ENCODE measurements around the gene SMCR8. TPM values are rescaled to one million over a fixed set of nuclear protein-coding genes. Genes with fewer than 3 reads are reported as not detected.

The SMCR8 gene
- total RNA-seq (2013; cell fraction: nucleolus; rRNA removed): 18.5 and 19.9 TPM in 2 replicates
- 10.4 and 11.6 TPM in 2 replicates for total RNA-seq (2014; rRNA removed)
- total RNA-seq (2014; rRNA removed; fragmentation: Illumina TruSeq; extraction: Trizol): 9.6 and 10.9 TPM in 2 replicates
- total RNA-seq (2021): 14.6 and 16.4 TPM in 2 replicates
- polyA plus RNA-seq (2011; ENCODE audit: low read depth): 7.6 TPM
- 5.3 and 6.4 TPM in 2 replicates for polyA plus RNA-seq (2011; rRNA removed)
- polyA plus RNA-seq (2011; cell fraction: cytosol; rRNA removed): 7.0 and 7.7 TPM in 2 replicates
- polyA plus RNA-seq (2011; cell fraction: nucleus; rRNA removed): 8.9 and 10.0 TPM in 2 replicates
- 10.2 and 10.3 TPM in 2 replicates for polyA plus RNA-seq (2012)
- polyA plus RNA-seq (2014; fragmentation: Illumina TruSeq; extraction: Trizol): 12.1 and 13.4 TPM in 2 replicates
- polyA plus RNA-seq (2014; fragmentation: Nextera tagmentation; extraction: Ambion mirVana): under 1 TPM; 0.52 to 0.77 TPM
- polyA plus RNA-seq (2014; rRNA removed): 9.7 and 9.9 TPM in 2 replicates
- polyA plus RNA-seq (2016; fragmentation: Nextera tagmentation; extraction: Ambion mirVana): 1 to 10 TPM; 4.5 to 4.7 TPM
- 10.2 and 14.8 TPM in 2 replicates for polyA minus RNA-seq (2011; rRNA and poly(A)+ RNA removed)
- polyA minus RNA-seq (2011; cell fraction: cytosol; rRNA and poly(A)+ RNA removed): 5.1 TPM in 2 replicates
- 8.0 and 12.5 TPM in 2 replicates for polyA minus RNA-seq (2011; cell fraction: nucleus; rRNA and poly(A)+ RNA removed)
- Bru-seq, nascent RNA: percentile 73 among the genes with signal in this experiment
- percentile 78 among the genes with signal in this experiment for BruChase-seq, experiment 1, labeled RNA remaining after a 6-hour chase
- BruChase-seq, experiment 2, labeled RNA remaining after a 2-hour chase: percentile 87 among the genes with signal in this experiment
- long read RNA-seq, experiment 1: 0 reads
- long read RNA-seq, experiment 2: 0 reads

- no TSS peak for BruUV-seq (replicated peaks)
- H3K27ac ChIP-seq (ENCODE audit: control insufficient read depth, insufficient read depth): peak within 1 kb of the TSS; percentile 84
- peaks cover 0 to 9% of the 10 kb centered on the region in 2 experiments; a peak in 1 of 4 replicates for H3K36me3 ChIP-seq (ENCODE audit: control insufficient read depth in 2 of 2, insufficient read depth in 2 of 2, low read length in 1 of 2)
- no peaks in the 10 kb centered on the region for H3K27me3 ChIP-seq (replicated peaks in 1 of 2; ENCODE audit: control insufficient read depth in 2 of 2, insufficient read depth in 2 of 2, low read length in 1 of 2)
- peak; percentile 94 for ATAC-seq
- in situ Hi-C loops (cut with MboI): no loop called here
- POLR2A ChIA-PET: interaction anchor here (0.6 to 1.2 kb wide), 3 partner anchors 21 to 155 kb away, joined by 3 to 5 read pairs (median 3); partner anchors contain the start of gene MIEF2
- H2AFZ ChIP-seq (ENCODE audit: control insufficient read depth, low read depth, low read length): peak within 1 kb of the TSS; percentile 98
- SMC1A ChIA-PET (ENCODE audit: uncharacterized antibody, unreplicated experiment): no interaction called here
- peak; percentile 89 for DNase-seq (ENCODE audit: low read depth, low spot score)
- H3K9me3 ChIP-seq (replicated peaks; ENCODE audit: control insufficient read depth, insufficient read depth, low read length): no peaks in the 10 kb centered on the region
- H3K79me2 ChIP-seq (ENCODE audit: control insufficient read depth, insufficient read depth, low read length): peaks cover 73% of the 10 kb centered on the region
- peak within 1 kb of the TSS; percentile 89 for H3K4me3 ChIP-seq
- peaks cover 22% of the 10 kb centered on the region for H3K4me1 ChIP-seq (ENCODE audit: control insufficient read depth, insufficient read depth, low read length)
- peaks cover 2% of the 10 kb centered on the region; the same call in 1 of the 2 replicates for H4K20me1 ChIP-seq (ENCODE audit: control insufficient read depth, insufficient read depth)
- WGBS (ENCODE audit: insufficient coverage, insufficient replicate concordance, low lambda C conversion rate, missing lambda C conversion rate): 1% methylated on average over 71 of the region's 78 CpGs
- H3K9ac ChIP-seq (ENCODE audit: control insufficient read depth, insufficient read depth, low read length): peak within 1 kb of the TSS; percentile 90
- intact Hi-C loops (cut with micrococcal nuclease; ENCODE audit: unreplicated experiment): loop anchor here (2.0 to 5.0 kb wide), 2 partner anchors 54 to 133 kb away; partner anchors contain the start of genes ALKBH5 and MIEF2
- peak; percentile 91 for FAIRE-seq
- RAD21 ChIA-PET (ENCODE audit: unreplicated experiment): interaction anchor here (0.9 kb wide), 1 partner anchor 54 kb away, joined by 3 read pairs; the partner anchor contains the start of gene MIEF2
- H3K4me2 ChIP-seq (ENCODE audit: control insufficient read depth, insufficient read depth): peak within 1 kb of the TSS; percentile 66
- CTCF ChIA-PET: no interaction called here
- TF ChIP-seq BCL3 (IDR thresholded peaks at IDR 0.05; ENCODE audit: borderline replicate concordance, insufficient read depth, low read depth, low read length, poor library complexity, severe bottlenecking) (no peak), BHLHE40 (IDR thresholded peaks at IDR 0.05; ENCODE audit: borderline replicate concordance in 1 of 2, low read depth in 2 of 2, low read length in 1 of 2) (peak; percentile 81 to 89), TARDBP (IDR thresholded peaks at IDR 0.05; ENCODE audit: borderline replicate concordance) (peak; percentile 20; the same call in 1 of the 2 replicates), NR2C1 (IDR thresholded peaks at IDR 0.05) (peak; percentile 94), FOS (IDR thresholded peaks at IDR 0.05; ENCODE audit: borderline replicate concordance, extremely low read depth, insufficient read length) (peak; percentile 45), SRF (IDR thresholded peaks at IDR 0.05; ENCODE audit: low read depth in 2 of 2, low read length in 2 of 2) (0 out of 4 replicates have a peak, but pooled peaks of 1 of the 2 experiments have one; percentile 58), MTA2 (IDR thresholded peaks at IDR 0.05; ENCODE audit: low read depth) (peak; percentile 48; the same call in 1 of the 2 replicates), IKZF1 (conservative IDR thresholded peaks at IDR 0.05) (peak; percentile 91), USF2 (IDR thresholded peaks at IDR 0.05; ENCODE audit: borderline replicate concordance, low read depth, low read length) (peak; percentile 97), MXI1 (IDR thresholded peaks at IDR 0.05; ENCODE audit: low read depth, low read length) (peak; percentile 78; the same call in 1 of the 2 replicates), CBFB (IDR thresholded peaks at IDR 0.05; ENCODE audit: low read depth) (0 out of 2 replicates have a peak, but pooled peaks have one; percentile 51)
- TF ChIP-seq, protein P1, sequence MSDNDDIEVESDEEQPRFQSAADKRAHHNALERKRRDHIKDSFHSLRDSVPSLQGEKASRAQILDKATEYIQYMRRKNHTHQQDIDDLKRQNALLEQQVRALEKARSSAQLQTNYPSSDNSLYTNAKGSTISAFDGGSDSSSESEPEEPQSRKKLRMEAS (IDR thresholded peaks at IDR 0.05; ENCODE audit: low read depth, low read length): peak; percentile 90
- TF ChIP-seq, protein P2, sequence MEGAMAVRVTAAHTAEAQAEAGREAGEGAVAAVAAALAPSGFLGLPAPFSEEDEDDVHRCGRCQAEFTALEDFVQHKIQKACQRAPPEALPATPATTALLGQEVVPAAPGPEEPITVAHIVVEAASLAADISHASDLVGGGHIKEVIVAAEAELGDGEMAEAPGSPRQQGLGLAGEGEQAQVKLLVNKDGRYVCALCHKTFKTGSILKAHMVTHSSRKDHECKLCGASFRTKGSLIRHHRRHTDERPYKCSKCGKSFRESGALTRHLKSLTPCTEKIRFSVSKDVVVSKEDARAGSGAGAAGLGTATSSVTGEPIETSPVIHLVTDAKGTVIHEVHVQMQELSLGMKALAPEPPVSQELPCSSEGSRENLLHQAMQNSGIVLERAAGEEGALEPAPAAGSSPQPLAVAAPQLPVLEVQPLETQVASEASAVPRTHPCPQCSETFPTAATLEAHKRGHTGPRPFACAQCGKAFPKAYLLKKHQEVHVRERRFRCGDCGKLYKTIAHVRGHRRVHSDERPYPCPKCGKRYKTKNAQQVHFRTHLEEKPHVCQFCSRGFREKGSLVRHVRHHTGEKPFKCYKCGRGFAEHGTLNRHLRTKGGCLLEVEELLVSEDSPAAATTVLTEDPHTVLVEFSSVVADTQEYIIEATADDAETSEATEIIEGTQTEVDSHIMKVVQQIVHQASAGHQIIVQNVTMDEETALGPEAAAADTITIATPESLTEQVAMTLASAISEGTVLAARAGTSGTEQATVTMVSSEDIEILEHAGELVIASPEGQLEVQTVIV (IDR thresholded peaks at IDR 0.05; ENCODE audit: borderline replicate concordance, partially characterized antibody): peak; percentile 90
Observed at GRCh38 chr17:18314731-18315561, at the start of gene SMCR8, which contains the start of gene TOP3A. Gene SMCR8, plus strand, starts transcription at chr17:18315293. Its CDS starts 497 bp downstream, at chr17:18315790. Gene TOP3A, minus strand, starts transcription at chr17:18314994. Its CDS starts 216 bp downstream, at chr17:18314778.
